ENCODE measurements around the gene RIT2.

DNA sequence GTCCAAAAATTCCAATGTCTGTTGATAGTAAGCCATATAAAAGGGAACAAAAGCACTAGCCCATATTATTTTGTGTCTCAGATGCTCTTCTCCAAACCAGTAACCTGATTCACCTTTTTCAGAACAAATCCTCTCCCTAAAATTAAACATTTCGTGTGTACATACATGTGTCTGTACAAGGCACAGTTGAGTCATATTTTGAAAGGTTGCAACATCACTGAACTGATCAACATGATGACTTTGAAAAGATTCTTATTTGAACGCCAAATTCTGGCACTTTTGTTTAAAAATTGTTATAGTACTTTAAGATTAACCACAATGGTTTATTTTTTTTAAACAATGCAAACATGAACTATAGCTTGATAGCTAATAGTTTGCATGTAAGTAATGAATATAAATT lies 102.5 kb downstream of the RIT2 start:
- TF ChIP-seq, protein P1, sequence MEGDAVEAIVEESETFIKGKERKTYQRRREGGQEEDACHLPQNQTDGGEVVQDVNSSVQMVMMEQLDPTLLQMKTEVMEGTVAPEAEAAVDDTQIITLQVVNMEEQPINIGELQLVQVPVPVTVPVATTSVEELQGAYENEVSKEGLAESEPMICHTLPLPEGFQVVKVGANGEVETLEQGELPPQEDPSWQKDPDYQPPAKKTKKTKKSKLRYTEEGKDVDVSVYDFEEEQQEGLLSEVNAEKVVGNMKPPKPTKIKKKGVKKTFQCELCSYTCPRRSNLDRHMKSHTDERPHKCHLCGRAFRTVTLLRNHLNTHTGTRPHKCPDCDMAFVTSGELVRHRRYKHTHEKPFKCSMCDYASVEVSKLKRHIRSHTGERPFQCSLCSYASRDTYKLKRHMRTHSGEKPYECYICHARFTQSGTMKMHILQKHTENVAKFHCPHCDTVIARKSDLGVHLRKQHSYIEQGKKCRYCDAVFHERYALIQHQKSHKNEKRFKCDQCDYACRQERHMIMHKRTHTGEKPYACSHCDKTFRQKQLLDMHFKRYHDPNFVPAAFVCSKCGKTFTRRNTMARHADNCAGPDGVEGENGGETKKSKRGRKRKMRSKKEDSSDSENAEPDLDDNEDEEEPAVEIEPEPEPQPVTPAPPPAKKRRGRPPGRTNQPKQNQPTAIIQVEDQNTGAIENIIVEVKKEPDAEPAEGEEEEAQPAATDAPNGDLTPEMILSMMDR (IDR thresholded peaks at IDR 0.05) = no peak
- TF ChIP-seq POLR2A (IDR thresholded peaks at IDR 0.05) = no peak

Data from ovary (tissue), 3 donors.